Activated CD4-positive, alpha-beta memory T cell treated with anti-CD3 and anti-CD28 coated beads, Interleukin-2, amount 10 ng/mL, durations not matched to agents 7 days and 5 days (primary cell): Measurements from ENCODE around the gene VAV2. TPM values are rescaled to one million over a fixed set of nuclear protein-coding genes. Genes with fewer than 3 reads are reported as not detected.
"Not testable (repeated sequence)": the region's sequence is repeated elsewhere in the genome, so short reads cannot be mapped to it uniquely, and the experiment has no call there.

Experiments
- CTCF ChIA-PET: fragments of 350-600 bp; sonication (Branson Sonifier 250); formaldehyde crosslinking; loops from one replicate; lab custom pipeline; 2021; ENCODE audit warnings: antibody characterized with exemption, inconsistent platforms; lab: Charles Lee
- POLR2A ChIA-PET: fragments of 350-600 bp; sonication (Branson Sonifier 250); formaldehyde crosslinking; loops from one replicate; lab custom pipeline; 2021; ENCODE audit warnings: antibody characterized with exemption; lab: Charles Lee
- DNase-seq: peaks from one replicate; pipeline ENCODE4 v3.0.0-alpha.2; 2020
- H3K27ac Mint-ChIP-seq: one replicate; pipeline ENCODE4 v1.8.0; 2021; ENCODE audit warnings: mild to moderate bottlenecking, mixed read lengths
- H3K27me3 Mint-ChIP-seq: one replicate; pipeline ENCODE4 v1.8.0; 2021; ENCODE audit warnings: mixed read lengths
- H3K36me3 Mint-ChIP-seq: one replicate; pipeline ENCODE4 v1.8.0; 2021; ENCODE audit warnings: low read depth, mixed read lengths
- H3K4me1 Mint-ChIP-seq: one replicate; pipeline ENCODE4 v1.8.0; 2021; ENCODE audit warnings: mixed read lengths
- H3K4me3 Mint-ChIP-seq: one replicate; pipeline ENCODE4 v1.8.0; 2021; ENCODE audit warnings: mild to moderate bottlenecking, mixed read lengths
- H3K9me3 Mint-ChIP-seq: one replicate; pipeline ENCODE4 v1.8.0; 2021; ENCODE audit warnings: mixed read lengths
- total RNA-seq, 2 experiments: library from RNA; stranded (reverse); gene quantifications; one replicate each; pipeline ENCODE4 v1.2.3, GENCODE V29; 2021

The VAV2 gene
- total RNA-seq, 2 experiments from 2014 or later, result 2.4 to 2.9 TPM

DNA sequence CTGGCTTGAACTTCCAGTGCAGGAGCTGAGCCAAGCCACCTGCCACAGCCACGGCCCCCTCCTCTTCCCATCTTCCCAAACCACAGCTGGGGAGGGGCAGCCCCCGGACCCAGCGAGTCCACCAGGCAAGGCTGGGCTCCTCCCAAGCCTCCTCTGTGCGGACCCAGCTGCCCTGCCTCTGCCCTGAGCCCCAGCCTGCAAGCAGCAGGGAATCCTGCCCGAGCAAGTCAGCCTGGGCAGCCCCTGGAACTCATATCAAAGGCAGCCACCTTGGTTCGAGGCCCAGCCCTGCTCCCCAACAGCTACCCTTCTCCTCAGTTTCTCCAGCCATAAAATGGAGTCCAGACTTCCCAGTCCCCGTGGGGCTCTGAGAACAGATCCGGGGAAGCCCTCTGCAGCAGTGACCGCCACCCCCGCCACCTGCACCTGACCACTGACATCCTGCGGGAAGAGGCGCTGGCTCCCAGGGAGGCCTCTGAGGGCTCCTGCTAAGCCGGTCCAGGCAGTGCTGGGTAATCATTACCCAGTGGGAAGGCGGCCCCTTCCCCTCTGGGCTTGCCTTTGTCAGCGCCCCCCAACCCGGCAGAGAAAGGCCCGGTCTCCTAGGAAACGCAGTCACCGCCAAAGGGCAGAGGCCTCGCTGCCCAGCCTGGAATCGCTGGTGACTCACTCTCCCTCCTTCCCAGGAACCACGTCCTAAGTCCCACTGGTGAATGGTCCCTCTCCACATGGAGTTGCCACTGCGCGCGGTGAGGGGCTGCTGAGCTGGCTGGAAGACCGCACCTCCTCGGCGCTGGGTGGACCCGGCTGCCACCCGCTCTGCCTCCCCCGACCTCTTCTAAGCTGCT is 1.5 kb downstream of the VAV2 start:
- Mint-ChIP-seq H3K36me3 (no peaks in the 10 kb centered on the region), H3K4me1 (peaks cover 1% of the 10 kb centered on the region), H3K9me3 (no peaks in the 10 kb centered on the region), H3K27ac (no peak overlapping the region), H3K27me3 (peaks cover 17% of the 10 kb centered on the region), H3K4me3 (peak overlapping the region; percentile 27)
- DNase-seq, result no peak
- CTCF ChIA-PET, result no interaction called here
- POLR2A ChIA-PET, result no interaction called here

DNA sequence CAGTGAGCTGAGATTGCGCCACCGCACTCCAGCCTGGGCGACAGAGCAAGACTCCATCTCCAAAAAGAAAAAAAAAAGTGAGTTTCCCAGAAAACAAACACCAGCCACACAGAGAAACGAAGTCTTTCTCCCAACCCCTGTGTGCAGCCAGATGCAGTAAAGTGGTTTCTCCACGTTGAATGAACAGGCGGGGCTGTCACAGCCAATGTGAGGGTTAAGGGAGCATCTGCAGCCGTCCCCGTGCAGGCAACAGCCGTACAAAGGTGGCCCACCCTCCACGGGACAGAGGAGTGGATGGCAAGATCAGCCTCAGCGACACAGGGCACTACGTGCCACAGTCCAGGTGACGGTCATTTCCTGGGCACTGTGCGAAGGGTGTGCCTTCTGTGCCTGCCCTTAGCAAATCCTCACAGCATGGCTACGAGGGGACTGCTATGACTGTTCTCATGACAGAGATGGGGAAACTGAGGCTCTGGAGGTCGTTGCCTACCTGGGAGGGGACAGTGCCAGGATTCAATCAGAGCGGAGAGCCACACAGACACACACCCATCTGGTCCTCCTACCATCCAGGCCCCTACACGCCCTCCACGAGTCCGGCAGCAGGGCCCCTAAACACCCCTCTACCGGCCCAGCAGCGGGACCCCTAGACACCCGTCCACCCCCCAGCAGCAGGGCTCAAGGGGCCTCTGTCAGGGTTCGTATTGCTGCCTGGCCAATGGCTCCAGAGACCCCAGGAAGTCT is 2.3 kb downstream of the VAV2 start:
- CTCF ChIA-PET, result interaction anchor here (0.7 kb wide), 1 partner anchor 1427 kb away, joined by 3 read pairs; no protein-coding TSS in a partner anchor
- Mint-ChIP-seq H3K27ac (no peak overlapping the region), H3K4me1 (peaks cover 1% of the 10 kb centered on the region), H3K36me3 (no peaks in the 10 kb centered on the region), H3K27me3 (peaks cover 17% of the 10 kb centered on the region), H3K9me3 (no peaks in the 10 kb centered on the region), H3K4me3 (no peak overlapping the region)
- POLR2A ChIA-PET, result no interaction called here
- no peak for DNase-seq

DNA sequence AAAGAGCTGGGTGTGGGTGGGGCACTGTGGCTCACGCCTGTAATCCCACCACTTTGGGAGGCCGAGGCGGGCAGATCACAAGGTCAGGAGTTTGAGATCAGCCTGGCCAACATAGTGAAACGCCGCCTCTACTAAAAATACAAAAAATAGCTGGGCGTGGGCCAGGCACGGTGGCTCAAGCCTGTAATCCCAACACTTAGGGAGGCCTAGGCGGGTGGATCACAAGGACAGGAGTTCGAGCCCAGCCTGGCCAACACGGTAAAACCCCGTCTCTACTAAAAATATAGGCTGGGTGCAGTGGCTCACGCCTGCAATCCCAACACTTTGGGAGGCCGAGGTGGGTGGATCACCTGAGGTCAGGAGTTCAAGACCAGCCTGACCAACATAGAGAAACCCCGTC is 3.4 kb downstream of the VAV2 start:
- H3K4me1 Mint-ChIP-seq, POLR2A ChIA-PET, H3K4me3 Mint-ChIP-seq, DNase-seq, H3K27ac Mint-ChIP-seq, H3K9me3 Mint-ChIP-seq, H3K36me3 Mint-ChIP-seq: not testable (repeated sequence)
- CTCF ChIA-PET, result interaction anchor here (0.7 kb wide), 1 partner anchor 1428 kb away, joined by 3 read pairs; no protein-coding TSS in a partner anchor
- H3K27me3 Mint-ChIP-seq, result peaks cover 15% of the 10 kb centered on the region

DNA sequence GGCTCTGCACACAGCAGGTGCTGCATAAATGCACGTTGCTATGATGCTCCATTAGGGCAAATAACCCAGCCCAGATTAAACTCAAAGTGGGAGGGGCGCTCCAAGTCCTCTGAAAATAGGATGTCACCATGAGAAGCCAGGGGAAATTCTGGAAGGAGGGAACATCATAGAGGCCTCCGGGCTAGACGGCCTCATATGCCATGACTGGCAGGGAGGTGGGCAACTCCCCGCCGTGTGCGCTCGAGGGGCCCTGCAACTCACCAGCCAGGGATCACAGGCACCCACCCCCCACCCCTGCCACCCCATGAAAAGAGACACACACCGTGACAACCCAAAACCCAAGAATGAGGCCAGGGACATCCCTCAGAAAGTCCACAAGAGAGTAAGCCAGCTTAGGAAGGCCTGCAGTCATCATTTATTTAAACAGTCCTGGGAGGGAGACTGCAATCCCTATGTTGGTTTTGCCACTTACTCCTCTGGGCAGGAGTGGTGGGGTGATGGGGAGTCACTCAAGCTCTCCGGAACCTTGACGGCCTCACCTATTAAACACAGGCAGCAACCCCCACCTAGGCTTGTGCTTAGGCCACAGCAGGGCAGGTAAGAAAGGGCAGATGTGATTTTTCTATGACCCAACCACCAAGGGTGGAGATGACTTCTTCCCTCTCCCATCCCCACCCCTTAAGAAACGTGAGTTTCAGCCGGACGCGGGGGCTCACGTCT is 4.0 kb downstream of the VAV2 start:
- no peak for DNase-seq
- Mint-ChIP-seq H3K9me3 (no peaks in the 10 kb centered on the region), H3K4me3 (no peak overlapping the region), H3K27ac (no peak overlapping the region), H3K4me1 (no peaks in the 10 kb centered on the region), H3K36me3 (no peaks in the 10 kb centered on the region), H3K27me3 (peaks cover 15% of the 10 kb centered on the region)
- ChIA-PET CTCF (no interaction called here), POLR2A (no interaction called here)

DNA sequence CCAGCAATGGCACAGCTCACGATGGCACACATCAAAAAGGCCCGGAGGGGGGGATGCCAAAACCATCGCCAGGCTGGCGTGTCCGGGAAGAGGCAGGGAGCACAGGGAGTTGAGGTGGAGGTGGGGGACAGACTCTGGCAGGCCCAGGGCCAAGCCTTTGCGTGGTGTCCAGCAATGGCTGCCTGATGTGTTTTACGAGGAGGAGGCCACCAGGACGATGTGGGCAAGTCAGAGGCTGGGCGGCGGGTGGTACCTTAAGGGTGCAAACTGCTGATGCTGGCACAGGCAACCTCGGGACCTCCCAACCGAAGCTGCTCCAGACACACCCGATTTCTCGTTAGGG is 4.7 kb downstream of the VAV2 start:
- ChIA-PET CTCF (no interaction called here), POLR2A (no interaction called here)
- DNase-seq, result no peak
- H3K36me3 Mint-ChIP-seq, result no peaks in the 10 kb centered on the region
- peaks cover 15% of the 10 kb centered on the region for H3K27me3 Mint-ChIP-seq
- H3K9me3 Mint-ChIP-seq, result no peaks in the 10 kb centered on the region
- no peaks in the 10 kb centered on the region for H3K4me1 Mint-ChIP-seq
- H3K27ac Mint-ChIP-seq, result no peak overlapping the region
- no peak overlapping the region for H3K4me3 Mint-ChIP-seq

DNA sequence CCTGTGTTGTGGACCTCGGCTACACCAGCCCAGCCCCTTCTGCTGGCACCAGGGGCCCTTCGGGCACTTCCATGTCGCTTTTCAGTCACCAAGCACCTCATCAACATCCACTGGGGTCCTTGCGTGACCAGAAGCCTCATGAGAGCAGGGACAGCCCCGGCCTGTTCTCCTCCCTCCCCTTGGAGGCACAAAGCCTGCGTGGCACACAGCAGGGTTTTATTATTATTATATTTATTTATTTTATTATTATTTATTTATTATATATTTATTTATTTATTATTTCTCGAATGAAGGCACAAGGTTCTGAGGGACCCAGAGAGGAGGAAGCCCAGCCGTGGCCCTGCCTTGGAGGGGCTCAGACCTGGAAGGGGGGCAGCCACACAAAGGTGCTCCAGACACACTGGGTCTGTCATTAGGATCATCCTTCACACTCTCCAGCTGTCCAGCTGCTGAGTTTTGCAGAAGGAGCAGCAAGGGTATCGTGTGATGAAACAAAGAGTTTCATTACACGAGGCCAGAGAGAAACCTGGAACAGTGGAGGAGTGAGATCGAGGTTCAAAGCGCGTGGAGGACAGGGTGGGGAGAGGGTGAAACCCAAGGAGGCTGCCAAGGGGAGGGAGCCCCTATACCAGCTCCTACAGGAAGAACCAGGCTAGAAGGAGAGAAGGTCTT is 5.2 kb downstream of the VAV2 start:
- Mint-ChIP-seq H3K4me3 (no peak overlapping the region), H3K27me3 (peaks cover 15% of the 10 kb centered on the region), H3K9me3 (no peaks in the 10 kb centered on the region), H3K4me1 (no peaks in the 10 kb centered on the region), H3K36me3 (no peaks in the 10 kb centered on the region), H3K27ac (no peak overlapping the region)
- DNase-seq, result no peak
- POLR2A ChIA-PET, result no interaction called here
- CTCF ChIA-PET, result no interaction called here

DNA sequence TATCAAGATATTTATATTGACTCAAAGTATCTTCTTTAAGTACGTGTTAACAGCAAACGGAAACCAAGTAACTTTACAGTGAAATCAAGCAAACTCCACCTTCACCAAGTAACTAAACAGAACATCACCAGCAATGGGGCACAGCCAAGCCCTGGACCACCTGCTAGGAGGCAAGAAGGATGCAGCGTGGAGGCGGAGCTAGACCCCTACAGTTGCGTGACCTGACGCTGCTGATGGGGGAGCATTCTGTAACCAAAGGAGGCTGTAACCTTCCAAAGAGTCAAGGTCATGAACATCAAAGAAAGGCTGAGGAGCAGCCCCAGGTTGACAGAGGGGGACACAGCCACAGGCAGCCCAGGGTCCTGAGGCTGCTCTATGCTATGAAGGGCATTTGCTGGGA is 6.1 kb downstream of the VAV2 start:
- no peak overlapping the region for H3K27ac Mint-ChIP-seq
- H3K36me3 Mint-ChIP-seq, result no peaks in the 10 kb centered on the region
- POLR2A ChIA-PET, result no interaction called here
- H3K9me3 Mint-ChIP-seq, result no peaks in the 10 kb centered on the region
- no peaks in the 10 kb centered on the region for H3K4me1 Mint-ChIP-seq
- no peak for DNase-seq
- CTCF ChIA-PET, result interaction anchor here (0.8 kb wide), 1 partner anchor 8 kb away, joined by 3 read pairs; no protein-coding TSS in a partner anchor
- no peak overlapping the region for H3K4me3 Mint-ChIP-seq
- peaks cover 15% of the 10 kb centered on the region for H3K27me3 Mint-ChIP-seq

DNA sequence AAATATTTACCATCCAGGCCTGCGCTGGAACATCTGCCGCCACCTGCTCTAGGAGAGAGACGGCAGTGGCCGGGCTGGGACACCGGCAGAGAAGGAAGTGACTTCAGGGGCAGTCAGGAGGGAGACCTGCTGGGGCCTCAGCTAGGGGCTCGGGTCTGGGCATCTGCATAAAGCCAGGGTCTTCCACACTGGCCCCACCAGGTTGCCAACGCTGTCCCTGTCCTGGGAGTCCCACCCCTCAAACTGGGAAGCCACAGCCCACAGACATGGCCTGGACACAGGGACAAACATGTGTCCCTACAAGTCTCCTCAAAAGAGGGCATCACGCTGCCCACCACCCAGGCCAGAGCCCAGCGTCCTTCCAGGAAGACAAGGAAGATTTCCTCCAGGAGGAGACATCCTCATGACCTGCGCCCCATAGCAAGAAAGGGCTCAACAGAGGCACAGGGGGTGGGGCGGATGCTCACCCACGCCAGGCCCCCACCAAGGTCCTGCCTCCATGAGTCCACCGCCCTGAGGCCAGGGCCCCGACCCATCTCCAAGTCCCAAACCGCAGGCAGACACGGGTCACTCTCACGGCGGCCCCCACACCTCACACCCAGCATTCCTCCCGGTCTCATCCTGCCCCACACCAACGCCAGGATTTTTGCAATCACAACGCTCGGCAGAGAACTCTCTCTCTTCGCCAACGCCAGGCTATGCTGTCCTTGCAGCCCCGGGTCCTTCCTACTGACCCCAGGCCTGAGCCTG is 9.0 kb downstream of the VAV2 start:
- DNase-seq, result no peak
- Mint-ChIP-seq H3K9me3 (no peaks in the 10 kb centered on the region), H3K27ac (no peak overlapping the region), H3K4me1 (no peaks in the 10 kb centered on the region), H3K27me3 (no peaks in the 10 kb centered on the region), H3K4me3 (no peak overlapping the region), H3K36me3 (no peaks in the 10 kb centered on the region)
- CTCF ChIA-PET, result no interaction called here
- POLR2A ChIA-PET, result no interaction called here

DNA sequence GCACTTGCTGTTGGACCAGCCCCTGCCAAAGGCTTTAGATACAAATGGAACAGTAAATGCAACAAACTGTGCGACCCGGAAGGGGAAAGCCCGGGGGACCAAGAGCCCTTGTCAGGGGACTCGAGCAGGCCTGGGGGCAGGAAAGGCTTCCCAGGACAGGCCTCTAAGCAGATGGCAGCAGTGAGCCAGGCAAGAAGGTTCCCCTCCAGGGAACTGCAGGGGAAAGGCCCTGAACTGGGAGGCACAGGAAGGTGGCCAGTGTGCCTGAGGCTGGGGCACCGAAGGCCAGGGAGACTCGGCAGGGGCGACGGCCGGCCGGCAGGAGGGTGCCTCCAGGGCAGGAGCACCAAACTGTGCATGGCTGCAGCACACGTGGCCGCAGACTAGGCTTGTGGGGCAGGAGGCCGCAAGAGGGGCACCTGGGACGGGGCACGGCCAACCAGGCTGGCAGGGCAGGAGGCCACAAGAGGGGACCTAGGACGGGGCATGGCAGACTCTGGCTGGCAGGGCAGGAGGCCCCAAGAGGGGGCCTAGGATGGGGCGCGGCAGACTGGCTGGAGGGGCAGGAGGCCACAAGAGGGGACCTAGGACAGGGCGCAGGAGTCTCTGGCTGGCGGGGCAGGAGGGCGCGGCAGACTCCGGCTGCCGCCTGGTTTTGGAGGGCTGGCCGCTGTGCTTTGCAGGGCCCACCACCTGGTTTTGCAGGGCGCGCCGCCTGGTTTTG is 10.0 kb downstream of the VAV2 start:
- ChIA-PET POLR2A (no interaction called here), CTCF (no interaction called here)
- DNase-seq, result no peak
- Mint-ChIP-seq H3K9me3 (no peaks in the 10 kb centered on the region), H3K4me3 (no peak overlapping the region), H3K27ac (no peak overlapping the region), H3K36me3 (no peaks in the 10 kb centered on the region), H3K4me1 (no peaks in the 10 kb centered on the region), H3K27me3 (no peaks in the 10 kb centered on the region)

DNA sequence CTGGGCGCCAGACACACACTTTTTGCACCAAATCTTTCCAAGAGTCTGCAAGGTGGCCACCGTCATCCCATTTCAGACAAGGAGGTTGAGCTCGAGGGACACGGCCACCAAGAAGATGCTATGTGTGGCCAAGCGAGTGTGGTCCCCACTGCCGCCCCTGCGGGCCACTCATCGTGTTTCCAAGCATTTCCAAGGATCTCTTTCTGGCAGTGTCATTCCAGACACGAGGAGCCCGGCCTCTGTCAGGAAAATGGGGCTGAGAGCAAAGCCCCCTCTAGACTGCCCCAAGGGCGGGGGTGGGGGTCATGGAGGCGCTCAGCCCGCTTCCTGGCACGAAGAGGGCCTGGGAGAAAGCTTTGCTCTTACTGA is 10.6 kb downstream of the VAV2 start:
- CTCF ChIA-PET, result no interaction called here
- no peak overlapping the region for H3K27ac Mint-ChIP-seq
- H3K4me1 Mint-ChIP-seq, result no peaks in the 10 kb centered on the region
- no peaks in the 10 kb centered on the region for H3K27me3 Mint-ChIP-seq
- no peak overlapping the region for H3K4me3 Mint-ChIP-seq
- POLR2A ChIA-PET, result no interaction called here
- H3K36me3 Mint-ChIP-seq, result no peaks in the 10 kb centered on the region
- H3K9me3 Mint-ChIP-seq, result no peaks in the 10 kb centered on the region
- no peak for DNase-seq

DNA sequence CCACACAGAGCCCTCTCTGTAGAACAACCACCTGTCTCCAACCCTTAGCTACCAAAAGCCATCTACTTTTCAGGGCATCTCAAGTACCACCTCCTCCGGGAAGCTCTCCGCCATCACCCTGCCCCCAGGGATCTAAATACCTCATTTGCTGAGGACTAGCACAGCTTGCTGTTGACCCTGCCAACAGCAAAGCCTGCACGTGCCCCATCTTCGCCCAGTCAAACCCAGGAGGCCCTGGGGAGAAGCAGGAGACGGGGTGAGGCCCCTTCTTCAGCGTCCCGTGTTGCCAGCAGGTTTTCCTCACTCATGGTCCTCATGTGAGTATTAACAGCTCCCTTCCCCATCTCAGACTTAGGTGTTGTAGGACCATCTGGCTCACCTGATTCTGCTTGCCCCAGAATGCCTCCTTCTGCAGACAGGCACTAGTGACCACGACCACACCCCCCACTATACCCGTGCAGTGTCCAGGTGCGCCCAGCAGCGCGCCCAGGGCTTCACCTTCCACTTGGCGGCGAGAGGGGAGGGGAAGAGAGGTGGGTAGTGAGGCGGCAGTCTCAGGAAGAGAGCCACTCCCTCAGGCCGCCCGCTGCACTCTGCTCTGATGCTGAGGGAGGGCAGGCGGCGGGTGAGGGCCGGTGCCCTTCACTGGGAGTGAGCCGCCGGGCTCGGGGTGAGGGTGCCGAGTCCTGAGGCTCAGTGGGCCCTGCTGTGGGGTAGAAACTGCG is 11.1 kb downstream of the VAV2 start:
- POLR2A ChIA-PET, result no interaction called here
- no peak overlapping the region for H3K4me3 Mint-ChIP-seq
- no peak for DNase-seq
- CTCF ChIA-PET, result no interaction called here
- H3K27ac Mint-ChIP-seq, result no peak overlapping the region
- no peaks in the 10 kb centered on the region for H3K4me1 Mint-ChIP-seq
- no peaks in the 10 kb centered on the region for H3K9me3 Mint-ChIP-seq
- no peaks in the 10 kb centered on the region for H3K36me3 Mint-ChIP-seq
- no peaks in the 10 kb centered on the region for H3K27me3 Mint-ChIP-seq
